AG04449 (cell line): ENCODE data around the gene GSTT2.

Experiments used
- CTCF ChIA-PET: fragments of 350-600 bp; formaldehyde crosslinking; extraction: SDS; loops from one replicate; lab custom pipeline; 2021; ENCODE audit warnings: antibody characterized with exemption; lab: Yijun Ruan, JAX
- POLR2A ChIA-PET: fragments of 400-600, 350-600 bp; formaldehyde crosslinking; extraction: SDS; loops from one replicate; lab custom pipeline; 2020; ENCODE audit warnings: antibody characterized with exemption, inconsistent platforms; lab: Yijun Ruan, JAX
- DNase-seq: peaks from one replicate; pipeline ENCODE4 v3.0.0-alpha.2; 2010; ENCODE audit warnings: low read depth, low spot score
- H3K4me3 ChIP-seq: 2 replicates; pipeline ENCODE4 v1.5.1; 2011; ENCODE audit warnings: low read depth, mild to moderate bottlenecking, control low read depth, low read length
- CTCF ChIP-seq: IDR thresholded peaks from one replicate; pipeline ENCODE4 v1.5.1; 2011; ENCODE audit warnings: mild to moderate bottlenecking, moderate library complexity, low read length, control low read depth, inconsistent platforms; ENCODE audit not compliant: insufficient read depth; ENCODE audit errors: missing control alignments

Gene GSTT2

GRCh38 chr22:24007253-24008021 lies 27.5 kb downstream of the GSTT2 start:
- TF ChIP-seq CTCF, result no peak
- DNase-seq, result no peak
- CTCF ChIA-PET, result interaction anchor here (1.1 to 1.4 kb wide), 2 partner anchors 22 to 175 kb away, joined by 3 read pairs; no protein-coding TSS in a partner anchor
- no peak overlapping the region for H3K4me3 ChIP-seq
- POLR2A ChIA-PET, result no interaction called here

GRCh38 chr22:24008022-24008283 lies 28.0 kb downstream of the GSTT2 start:
- ChIA-PET POLR2A (no interaction called here), CTCF (interaction anchor here (1.1 to 1.4 kb wide), 2 partner anchors 22 to 174 kb away, joined by 3 read pairs; no protein-coding TSS in a partner anchor)
- no peak overlapping the region for H3K4me3 ChIP-seq
- no peak for DNase-seq
- TF ChIP-seq CTCF, result no peak

- no peak for TF ChIP-seq CTCF
- ChIA-PET POLR2A (no interaction called here), CTCF (interaction anchor here (1.1 to 1.4 kb wide), 2 partner anchors 21 to 174 kb away, joined by 3 read pairs; no protein-coding TSS in a partner anchor)
- H3K4me3 ChIP-seq, result no peak overlapping the region
- DNase-seq, result no peak
These were observed 28.7 kb downstream of the GSTT2 start for GRCh38 chr22:24008381-24009226.

- ChIA-PET CTCF (interaction anchor here (1.4 to 2.2 kb wide), 3 partner anchors 29 to 173 kb away, joined by 3 to 11 read pairs (median 5); no protein-coding TSS in a partner anchor), POLR2A (no interaction called here)
- DNase-seq, result no peak
- no peak overlapping the region for H3K4me3 ChIP-seq
- no peak for TF ChIP-seq CTCF
These were observed 29.5 kb downstream of the GSTT2 start for GRCh38 chr22:24009227-24010017.

- no peak overlapping the region for H3K4me3 ChIP-seq
- ChIA-PET CTCF (interaction anchor here (0.9 to 2.2 kb wide), 3 partner anchors 29 to 147 kb away, joined by 3 to 11 read pairs (median 5); no protein-coding TSS in a partner anchor), POLR2A (no interaction called here)
- DNase-seq, result no peak
- TF ChIP-seq CTCF, result no peak
These were observed 30.1 kb downstream of the GSTT2 start for GRCh38 chr22:24010018-24010391.
